DOHH2 (cell line): ENCODE data around the gene LIPM.

Experiments
- H3F3A ChIP-seq: fragments of 200-600 bp; sonication (generic), shearing (Covaris generic); 2 replicates; pipeline ENCODE4 v1.6.0; 2016; ENCODE audit warnings: antibody characterized with exemption, mild to moderate bottlenecking; ENCODE audit not compliant: control insufficient read depth, insufficient read depth
- H3K27ac ChIP-seq: fragments of 200-600 bp; sonication (generic); 2 replicates; pipeline ENCODE4 v1.5.1; 2014; ENCODE audit warnings: low read depth, mild to moderate bottlenecking, low read length, moderate library complexity
- H3K27me3 ChIP-seq: fragments of 200-600 bp; sonication (generic); 2 replicates; pipeline ENCODE4 v1.6.1; 2014; ENCODE audit warnings: mild to moderate bottlenecking, low read length, mixed read lengths; ENCODE audit not compliant: control insufficient read depth
- H3K36me3 ChIP-seq: fragments of 200-600 bp; sonication (generic); 2 replicates; pipeline ENCODE4 v1.6.1; 2014; ENCODE audit warnings: mild to moderate bottlenecking, low read length, moderate library complexity, mixed read lengths; ENCODE audit not compliant: control insufficient read depth
- H3K4me1 ChIP-seq: fragments of 200-600 bp; sonication (generic); 2 replicates; pipeline ENCODE4 v1.6.1; 2014; ENCODE audit warnings: mild to moderate bottlenecking, low read length, mixed read lengths; ENCODE audit not compliant: control insufficient read depth
- H3K4me2 ChIP-seq: fragments of 200-600 bp; sonication (generic); 2 replicates; pipeline ENCODE4 v1.6.0; 2014; ENCODE audit warnings: mild to moderate bottlenecking, low read length, moderate library complexity
- H3K4me3 ChIP-seq: fragments of 200-600 bp; sonication (generic); 2 replicates; pipeline ENCODE4 v1.5.1; 2014; ENCODE audit warnings: mild to moderate bottlenecking, low read length, mixed read lengths
- H3K79me2 ChIP-seq: fragments of 200-600 bp; sonication (generic); 2 replicates; pipeline ENCODE4 v1.6.1; 2014; ENCODE audit warnings: mild to moderate bottlenecking, low read length, mixed read lengths; ENCODE audit not compliant: control insufficient read depth
- H3K9me2 ChIP-seq: fragments of 200-600 bp; sonication (generic); replicated peaks from 2 replicates; pipeline ENCODE4 v1.6.1; 2014; ENCODE audit warnings: mild to moderate bottlenecking, low read length, mixed read lengths; ENCODE audit not compliant: control insufficient read depth
- H3K9me3 ChIP-seq: fragments of 200-600 bp; sonication (generic); 2 replicates; pipeline ENCODE4 v1.6.1; 2014; ENCODE audit warnings: antibody characterized with exemption, low read length, mixed read lengths; ENCODE audit not compliant: control insufficient read depth, insufficient read depth
- H4K20me1 ChIP-seq: fragments of 200-600 bp; sonication (generic); 2 replicates; pipeline ENCODE4 v1.6.0; 2014; ENCODE audit warnings: low read depth, mild to moderate bottlenecking, antibody characterized with exemption, low read length, moderate library complexity; ENCODE audit not compliant: control insufficient read depth, insufficient read depth
- EZH2phosphoT487 ChIP-seq: fragments of 200-600 bp; sonication (generic); IDR thresholded peaks from 2 replicates; pipeline ENCODE4 v1.6.1; 2017; ENCODE audit warnings: borderline replicate concordance, mild to moderate bottlenecking, antibody characterized with exemption, low read length, moderate library complexity, mixed read lengths
- TF ChIP-seq, protein P1 (sequence below): fragments of 200-600 bp; sonication (generic); IDR thresholded peaks from one replicate; pipeline ENCODE4 v1.5.1; 2014; ENCODE audit warnings: antibody characterized with exemption, mild to moderate bottlenecking, low read depth, low read length; ENCODE audit not compliant: poor library complexity, severe bottlenecking

LIPM gene

DNA sequence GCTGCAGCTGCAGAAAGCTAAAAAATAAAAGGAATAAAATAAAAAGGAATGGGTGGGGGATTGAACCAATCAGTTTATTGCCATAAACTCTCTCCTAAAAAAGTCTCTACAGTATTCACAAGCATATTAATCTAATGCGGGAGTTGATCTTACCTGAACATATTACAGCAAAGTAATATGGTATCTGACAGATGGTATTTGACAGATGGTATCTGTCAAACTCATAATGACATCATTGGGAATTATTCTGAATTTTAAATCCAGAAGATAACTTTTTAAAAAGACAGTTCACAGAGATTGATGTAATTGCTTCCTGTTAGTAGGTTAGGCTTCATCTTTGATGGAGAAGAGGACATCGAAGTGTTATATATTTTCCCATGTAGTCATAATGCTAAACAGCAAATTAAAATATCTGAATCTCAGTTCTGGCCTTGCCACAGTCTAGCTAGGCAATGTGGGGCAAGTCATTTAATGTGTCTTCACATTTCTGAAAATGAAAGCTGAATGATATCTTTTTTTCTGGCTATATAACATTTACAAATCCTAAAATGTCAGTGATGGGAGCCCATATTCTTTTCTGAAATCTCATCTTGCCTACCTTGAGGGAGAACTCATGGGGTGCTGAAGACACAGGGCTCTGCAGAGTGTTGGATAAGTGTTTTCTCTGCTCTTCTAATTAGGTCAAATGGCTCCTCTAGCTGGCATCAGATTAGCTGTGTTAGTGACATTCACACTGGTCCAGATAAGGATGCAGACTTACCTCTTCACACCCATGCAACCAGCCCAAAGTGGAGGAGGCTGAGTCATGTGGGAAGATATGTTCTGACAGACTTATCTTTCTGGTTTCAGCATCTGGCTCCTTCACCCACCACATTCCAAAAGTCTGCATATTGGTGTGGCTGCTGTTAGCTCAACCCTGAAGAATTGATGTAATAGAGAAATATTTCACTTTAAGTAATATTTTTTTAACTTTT, 2.1 kb upstream of the LIPM start:
- Histone ChIP-seq H3K79me2 (no peaks in the 10 kb centered on the region), H3K36me3 (no peaks in the 10 kb centered on the region), H3K27me3 (no peaks in the 10 kb centered on the region), H3K4me3 (no peak overlapping the region), H3K4me2 (no peak overlapping the region), H3K9me2 (no peaks in the 10 kb centered on the region), H3K27ac (no peak overlapping the region), H3K9me3 (no peaks in the 10 kb centered on the region), H4K20me1 (no peaks in the 10 kb centered on the region), H3F3A (no peaks in the 10 kb centered on the region), H3K4me1 (no peaks in the 10 kb centered on the region)
- TF ChIP-seq EZH2phosphoT487: no peak
- TF ChIP-seq, protein P1, sequence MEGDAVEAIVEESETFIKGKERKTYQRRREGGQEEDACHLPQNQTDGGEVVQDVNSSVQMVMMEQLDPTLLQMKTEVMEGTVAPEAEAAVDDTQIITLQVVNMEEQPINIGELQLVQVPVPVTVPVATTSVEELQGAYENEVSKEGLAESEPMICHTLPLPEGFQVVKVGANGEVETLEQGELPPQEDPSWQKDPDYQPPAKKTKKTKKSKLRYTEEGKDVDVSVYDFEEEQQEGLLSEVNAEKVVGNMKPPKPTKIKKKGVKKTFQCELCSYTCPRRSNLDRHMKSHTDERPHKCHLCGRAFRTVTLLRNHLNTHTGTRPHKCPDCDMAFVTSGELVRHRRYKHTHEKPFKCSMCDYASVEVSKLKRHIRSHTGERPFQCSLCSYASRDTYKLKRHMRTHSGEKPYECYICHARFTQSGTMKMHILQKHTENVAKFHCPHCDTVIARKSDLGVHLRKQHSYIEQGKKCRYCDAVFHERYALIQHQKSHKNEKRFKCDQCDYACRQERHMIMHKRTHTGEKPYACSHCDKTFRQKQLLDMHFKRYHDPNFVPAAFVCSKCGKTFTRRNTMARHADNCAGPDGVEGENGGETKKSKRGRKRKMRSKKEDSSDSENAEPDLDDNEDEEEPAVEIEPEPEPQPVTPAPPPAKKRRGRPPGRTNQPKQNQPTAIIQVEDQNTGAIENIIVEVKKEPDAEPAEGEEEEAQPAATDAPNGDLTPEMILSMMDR: no peak

- Histone ChIP-seq H3K9me3 (no peaks in the 10 kb centered on the region), H3K4me1 (no peaks in the 10 kb centered on the region), H3K36me3 (no peaks in the 10 kb centered on the region), H3K4me2 (no peak overlapping the region), H3K4me3 (no peak overlapping the region), H3K27me3 (no peaks in the 10 kb centered on the region), H3K9me2 (no peaks in the 10 kb centered on the region), H3F3A (no peaks in the 10 kb centered on the region), H3K27ac (no peak overlapping the region), H3K79me2 (no peaks in the 10 kb centered on the region), H4K20me1 (no peaks in the 10 kb centered on the region)
- TF ChIP-seq, protein P1: no peak
- TF ChIP-seq EZH2phosphoT487: no peak
Measured at GRCh38 chr10:88803641-88804040, 1.1 kb downstream of the LIPM start.

- Histone ChIP-seq H4K20me1 (no peaks in the 10 kb centered on the region), H3K4me1 (no peaks in the 10 kb centered on the region), H3K79me2 (no peaks in the 10 kb centered on the region), H3K27me3 (no peaks in the 10 kb centered on the region), H3F3A (no peaks in the 10 kb centered on the region), H3K9me3 (no peaks in the 10 kb centered on the region), H3K36me3 (no peaks in the 10 kb centered on the region), H3K4me3 (no peak overlapping the region), H3K27ac (no peak overlapping the region), H3K9me2 (no peaks in the 10 kb centered on the region), H3K4me2 (no peak overlapping the region)
- TF ChIP-seq EZH2phosphoT487: no peak
- TF ChIP-seq, protein P1: no peak
Measured at GRCh38 chr10:88804083-88804812, 1.7 kb downstream of the LIPM start.
